ENCODE data around the gene SORBS1. TPM values are rescaled to one million over a fixed set of nuclear protein-coding genes. Genes with fewer than 3 reads are reported as not detected.

SORBS1 gene
- total RNA-seq, 4 donors from 2014 or later: 120 to 1,051 (median 449) TPM

GRCh38 chr10:95480102-95480900, 80.9 kb downstream of the SORBS1 start:
- ATAC-seq (ENCODE audit: low FRiP score): peak; percentile 30
- TF ChIP-seq, protein P1, sequence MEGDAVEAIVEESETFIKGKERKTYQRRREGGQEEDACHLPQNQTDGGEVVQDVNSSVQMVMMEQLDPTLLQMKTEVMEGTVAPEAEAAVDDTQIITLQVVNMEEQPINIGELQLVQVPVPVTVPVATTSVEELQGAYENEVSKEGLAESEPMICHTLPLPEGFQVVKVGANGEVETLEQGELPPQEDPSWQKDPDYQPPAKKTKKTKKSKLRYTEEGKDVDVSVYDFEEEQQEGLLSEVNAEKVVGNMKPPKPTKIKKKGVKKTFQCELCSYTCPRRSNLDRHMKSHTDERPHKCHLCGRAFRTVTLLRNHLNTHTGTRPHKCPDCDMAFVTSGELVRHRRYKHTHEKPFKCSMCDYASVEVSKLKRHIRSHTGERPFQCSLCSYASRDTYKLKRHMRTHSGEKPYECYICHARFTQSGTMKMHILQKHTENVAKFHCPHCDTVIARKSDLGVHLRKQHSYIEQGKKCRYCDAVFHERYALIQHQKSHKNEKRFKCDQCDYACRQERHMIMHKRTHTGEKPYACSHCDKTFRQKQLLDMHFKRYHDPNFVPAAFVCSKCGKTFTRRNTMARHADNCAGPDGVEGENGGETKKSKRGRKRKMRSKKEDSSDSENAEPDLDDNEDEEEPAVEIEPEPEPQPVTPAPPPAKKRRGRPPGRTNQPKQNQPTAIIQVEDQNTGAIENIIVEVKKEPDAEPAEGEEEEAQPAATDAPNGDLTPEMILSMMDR (IDR thresholded peaks at IDR 0.05): no peak

GRCh38 chr10:95478935-95479334, 82.2 kb downstream of the SORBS1 start:
- ATAC-seq (ENCODE audit: low FRiP score): no peak
- DNase-seq (ENCODE audit: low spot score): no peak
- TF ChIP-seq, protein P1 (IDR thresholded peaks at IDR 0.05): no peak

More at GRCh38 chr10:95480102-95480900, 80.9 kb downstream of the SORBS1 start:
- no peak for DNase-seq (ENCODE audit: low spot score)

GRCh38 chr10:95478185-95478584, 83.0 kb downstream of the SORBS1 start:
- TF ChIP-seq, protein P1 (IDR thresholded peaks at IDR 0.05): no peak
- ATAC-seq (ENCODE audit: low FRiP score): no peak
- no peak for DNase-seq (ENCODE audit: low spot score)

- no peak for DNase-seq (ENCODE audit: low spot score)
- ATAC-seq (ENCODE audit: low FRiP score): no peak
- TF ChIP-seq, protein P1 (IDR thresholded peaks at IDR 0.05): no peak
Measured at GRCh38 chr10:95477175-95477520, 84.0 kb downstream of the SORBS1 start.

DNA sequence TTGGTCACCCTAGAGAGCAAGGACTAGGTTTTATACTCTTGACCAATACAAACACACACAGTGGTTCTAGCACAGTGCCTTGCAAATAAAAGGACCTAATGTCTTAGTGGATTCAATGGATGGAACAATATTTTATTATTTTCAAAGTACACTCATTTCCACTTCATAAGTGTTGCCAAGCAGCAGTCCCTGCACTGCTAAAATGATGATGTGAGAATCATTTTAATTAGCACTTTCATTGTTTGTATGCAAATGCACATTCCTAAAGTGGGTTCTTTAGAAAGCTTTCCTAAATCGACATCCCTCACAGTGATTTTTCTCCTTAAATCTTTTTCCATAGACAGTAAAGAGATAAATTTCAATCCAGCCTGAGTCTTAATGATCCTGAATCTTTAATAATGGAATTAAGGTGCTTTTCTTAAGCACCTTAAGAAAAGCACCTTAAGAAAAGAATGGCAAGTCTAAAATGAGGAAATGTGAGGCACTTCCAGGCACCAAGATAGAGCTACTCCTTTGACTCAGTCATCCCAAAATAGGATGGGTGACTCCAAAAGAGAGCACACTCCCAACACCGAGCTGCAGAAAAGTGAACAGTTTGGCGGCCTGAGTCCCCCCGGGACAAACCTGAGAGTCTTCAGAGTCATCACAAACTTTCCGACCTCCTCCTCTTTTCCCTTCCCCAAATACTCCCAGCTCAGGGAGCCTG, 84.5 kb downstream of the SORBS1 start:
- TF ChIP-seq, protein P1 (IDR thresholded peaks at IDR 0.05): no peak
- ATAC-seq (ENCODE audit: low FRiP score): no peak
- no peak for DNase-seq (ENCODE audit: low spot score)

DNA sequence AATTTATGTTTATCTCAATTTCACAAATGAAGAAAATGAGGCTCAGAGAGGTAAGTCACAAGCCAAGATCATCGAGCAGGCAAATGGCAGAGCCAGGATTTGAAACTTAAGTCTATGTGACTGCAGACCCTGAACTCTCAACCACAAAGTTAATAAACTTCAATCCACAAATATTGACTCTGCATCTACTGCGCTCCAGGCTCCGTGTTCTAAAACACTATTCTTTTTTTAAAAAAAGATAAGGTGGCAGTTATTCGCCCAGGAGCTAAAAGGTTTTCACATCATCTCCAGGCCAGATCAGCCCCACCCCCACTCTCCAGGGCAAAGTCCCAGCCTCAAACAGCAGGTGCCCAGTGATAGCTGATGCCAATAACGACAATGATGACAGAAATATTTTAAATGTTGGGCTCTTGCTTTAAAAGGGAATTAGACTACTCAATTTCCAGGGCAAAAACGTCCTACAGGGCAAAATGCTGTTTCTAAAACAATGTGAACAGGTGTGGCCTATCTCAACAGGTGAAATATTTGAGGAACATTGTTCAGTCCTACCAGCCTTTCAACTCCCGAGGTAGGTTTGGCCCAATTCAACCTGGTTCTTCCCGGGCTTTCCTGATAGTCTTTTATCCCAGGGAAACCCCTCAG, 85.2 kb downstream of the SORBS1 start:
- TF ChIP-seq, protein P1 (IDR thresholded peaks at IDR 0.05): no peak
- no peak for DNase-seq (ENCODE audit: low spot score)

More for the DNA sequence above, 85.2 kb downstream of the SORBS1 start:
- no peak for ATAC-seq (ENCODE audit: low FRiP score)

All from omental fat pad (tissue), 4 donors.